Left ventricle myocardium inferior (tissue), 1 donor: ENCODE results near the gene MACROD2. TPM values are rescaled to one million over a fixed set of nuclear protein-coding genes. Genes with fewer than 3 reads are reported as not detected.

ENCODE experiments used
- DNase-seq: peaks from one replicate; pipeline ENCODE4 v3.0.0-alpha.2; 2020
- H3K27ac ChIP-seq: fragments of 200-600 bp; replicated peaks from 2 replicates; pipeline ENCODE4 v1.8.0; 2021
- H3K27me3 ChIP-seq: fragments of 200-600 bp; 2 replicates; pipeline ENCODE4 v1.8.0; 2021; ENCODE audit warnings: low read depth
- H3K36me3 ChIP-seq: fragments of 200-600 bp; 2 replicates; pipeline ENCODE4 v1.8.0; 2021
- H3K4me1 ChIP-seq: fragments of 200-600 bp; 2 replicates; pipeline ENCODE4 v1.8.0; 2021
- H3K4me3 ChIP-seq: fragments of 200-600 bp; 2 replicates; pipeline ENCODE4 v1.8.0; 2021; ENCODE audit warnings: mild to moderate bottlenecking, moderate library complexity
- H3K9me3 ChIP-seq: fragments of 200-600 bp; replicated peaks from 2 replicates; pipeline ENCODE4 v1.8.0; 2021
- CTCF ChIP-seq: fragments of 200-600 bp; IDR thresholded peaks from 2 replicates; pipeline ENCODE4 v1.8.0; 2021; ENCODE audit warnings: antibody characterized with exemption, mild to moderate bottlenecking, borderline replicate concordance
- intact Hi-C: fragments of 100-400 bp; cut with micrococcal nuclease; formaldehyde crosslinking; loops from one replicate; pipeline ENCODE4 v1.11.0; 2022
- total RNA-seq: library from RNA; stranded (reverse); fragmentation: NEBNext Ultra II Directional; extraction: Animal tissue kit (Norgen Biotek cat#: 25700); gene quantifications from one replicate; pipeline ENCODE4 v1.2.1, GENCODE V29; 2021
- donor health status: DM: no; HTN: yes; CAD: no; lungs with severe emphysema.

MACROD2 gene
- total RNA-seq, 1 donor from 2014 or later, result 3.6 TPM

GRCh38 chr20:15705975-15706374, 1710.7 kb downstream of the MACROD2 start:
- DNase-seq, result no peak
- H3K9me3 ChIP-seq, result peaks cover 4% of the 10 kb centered on the region
- H3K36me3 ChIP-seq, result no peaks in the 10 kb centered on the region
- intact Hi-C loops, result no loop called here
- no peaks in the 10 kb centered on the region for H3K4me1 ChIP-seq
- no peak overlapping the region for H3K4me3 ChIP-seq
- H3K27me3 ChIP-seq, result peaks cover 3% of the 10 kb centered on the region
- no peak overlapping the region for H3K27ac ChIP-seq
- TF ChIP-seq CTCF, result no peak

DNA sequence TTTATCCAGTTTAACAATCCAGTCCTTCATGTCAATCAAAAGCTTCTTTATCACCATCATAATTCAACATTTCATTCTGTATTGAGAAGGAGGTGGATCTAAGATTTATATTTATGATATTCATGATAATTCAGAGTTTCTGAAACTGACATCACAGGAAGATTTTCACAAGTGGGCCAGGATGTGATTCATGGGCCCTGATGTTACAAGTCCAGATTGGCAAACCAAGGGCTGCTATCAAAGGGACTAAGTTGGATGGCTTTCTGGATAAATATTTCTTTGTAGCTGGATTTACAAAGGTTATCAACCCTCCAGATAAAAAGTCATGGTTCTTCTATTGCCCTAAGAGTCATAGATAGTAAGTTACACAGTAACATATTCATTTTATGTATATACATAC, 1711.4 kb downstream of the MACROD2 start:
- intact Hi-C loops, result no loop called here
- H3K36me3 ChIP-seq, result no peaks in the 10 kb centered on the region
- peaks cover 3% of the 10 kb centered on the region for H3K9me3 ChIP-seq
- no peak overlapping the region for H3K27ac ChIP-seq
- DNase-seq, result no peak
- peaks cover 3% of the 10 kb centered on the region for H3K27me3 ChIP-seq
- no peak for TF ChIP-seq CTCF
- H3K4me1 ChIP-seq, result no peaks in the 10 kb centered on the region
- no peak overlapping the region for H3K4me3 ChIP-seq

- Histone ChIP-seq H3K9me3 (no peaks in the 10 kb centered on the region), H3K27ac (no peak overlapping the region), H3K4me1 (no peaks in the 10 kb centered on the region), H3K4me3 (no peak overlapping the region), H3K27me3 (peaks cover 3% of the 10 kb centered on the region), H3K36me3 (no peaks in the 10 kb centered on the region)
- intact Hi-C loops, result no loop called here
- peak; percentile 30 for DNase-seq
- peak; percentile 58 for TF ChIP-seq CTCF
These were observed 1713.8 kb downstream of the MACROD2 start for GRCh38 chr20:15708984-15709598.

GRCh38 chr20:15710636-15711035, 1715.3 kb downstream of the MACROD2 start:
- Histone ChIP-seq H3K4me1 (no peaks in the 10 kb centered on the region), H3K27ac (no peak overlapping the region), H3K27me3 (peaks cover 3% of the 10 kb centered on the region), H3K4me3 (no peak overlapping the region), H3K9me3 (no peaks in the 10 kb centered on the region), H3K36me3 (no peaks in the 10 kb centered on the region)
- no peak for TF ChIP-seq CTCF
- intact Hi-C loops, result no loop called here
- DNase-seq, result no peak

DNA sequence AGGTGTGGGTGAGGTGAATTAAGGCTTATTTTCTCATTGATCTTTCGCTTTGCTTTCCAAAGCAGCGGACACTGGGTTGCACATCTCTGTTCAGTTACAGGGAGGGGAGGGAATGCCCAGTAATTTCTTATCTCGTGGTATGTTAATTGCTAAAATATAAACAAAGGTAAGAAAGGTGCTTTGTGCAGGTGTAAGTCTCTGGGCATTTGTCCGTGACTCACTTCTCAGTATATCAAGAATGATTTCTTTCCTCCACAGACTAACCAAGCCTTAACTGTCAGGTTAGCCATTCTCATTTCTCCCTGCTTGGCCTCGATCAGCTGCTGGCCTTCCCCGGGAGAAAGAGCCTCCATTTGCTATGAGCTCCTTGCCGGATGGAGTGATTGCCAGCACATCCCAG, 1715.9 kb downstream of the MACROD2 start:
- intact Hi-C loops, result no loop called here
- TF ChIP-seq CTCF, result no peak

GRCh38 chr20:15716256-15716655, 1720.9 kb downstream of the MACROD2 start:
- Histone ChIP-seq H3K27ac (no peak overlapping the region), H3K4me3 (no peak overlapping the region), H3K4me1 (no peaks in the 10 kb centered on the region), H3K36me3 (no peaks in the 10 kb centered on the region), H3K27me3 (no peaks in the 10 kb centered on the region), H3K9me3 (no peaks in the 10 kb centered on the region)
- TF ChIP-seq CTCF, result no peak
- DNase-seq, result no peak
- intact Hi-C loops, result no loop called here

More for the DNA sequence above, 1715.9 kb downstream of the MACROD2 start:
- no peaks in the 10 kb centered on the region for H3K4me1 ChIP-seq
- H3K9me3 ChIP-seq, result no peaks in the 10 kb centered on the region
- no peak overlapping the region for H3K27ac ChIP-seq
- no peak overlapping the region for H3K4me3 ChIP-seq
- no peaks in the 10 kb centered on the region for H3K36me3 ChIP-seq
- DNase-seq, result no peak
- H3K27me3 ChIP-seq, result peaks cover 3% of the 10 kb centered on the region
